GM21360 (cell line): ENCODE measurements around the gene JARID2.

ENCODE experiments used
- ATAC-seq: cut with Tn5 transposase; IDR thresholded peaks from one replicate; pipeline ENCODE4 v1.9.1; 2021; ENCODE audit warnings: mild to moderate bottlenecking, moderate library complexity; ENCODE audit not compliant: unreplicated experiment

The JARID2 gene

DNA sequence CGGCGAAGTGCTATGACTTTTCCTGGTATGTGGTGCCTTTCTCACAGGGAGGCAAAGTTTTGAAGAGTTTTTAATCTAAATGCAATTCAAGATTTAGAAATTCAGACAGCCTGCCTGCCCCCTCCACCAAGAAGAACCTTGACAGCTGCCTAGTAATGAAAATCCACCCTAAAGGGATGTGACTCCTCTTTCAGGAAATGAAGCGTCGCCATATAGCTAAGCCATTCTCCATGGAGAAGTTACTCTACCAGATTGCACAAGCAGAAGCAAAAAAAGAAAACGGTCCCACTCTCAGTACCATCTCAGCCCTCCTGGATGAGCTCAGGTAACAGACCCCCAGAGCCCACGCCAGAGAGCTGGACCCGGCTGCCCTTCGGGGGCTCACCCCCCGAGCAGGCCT is 266.9 kb downstream of the JARID2 start:
- no peak for ATAC-seq

DNA sequence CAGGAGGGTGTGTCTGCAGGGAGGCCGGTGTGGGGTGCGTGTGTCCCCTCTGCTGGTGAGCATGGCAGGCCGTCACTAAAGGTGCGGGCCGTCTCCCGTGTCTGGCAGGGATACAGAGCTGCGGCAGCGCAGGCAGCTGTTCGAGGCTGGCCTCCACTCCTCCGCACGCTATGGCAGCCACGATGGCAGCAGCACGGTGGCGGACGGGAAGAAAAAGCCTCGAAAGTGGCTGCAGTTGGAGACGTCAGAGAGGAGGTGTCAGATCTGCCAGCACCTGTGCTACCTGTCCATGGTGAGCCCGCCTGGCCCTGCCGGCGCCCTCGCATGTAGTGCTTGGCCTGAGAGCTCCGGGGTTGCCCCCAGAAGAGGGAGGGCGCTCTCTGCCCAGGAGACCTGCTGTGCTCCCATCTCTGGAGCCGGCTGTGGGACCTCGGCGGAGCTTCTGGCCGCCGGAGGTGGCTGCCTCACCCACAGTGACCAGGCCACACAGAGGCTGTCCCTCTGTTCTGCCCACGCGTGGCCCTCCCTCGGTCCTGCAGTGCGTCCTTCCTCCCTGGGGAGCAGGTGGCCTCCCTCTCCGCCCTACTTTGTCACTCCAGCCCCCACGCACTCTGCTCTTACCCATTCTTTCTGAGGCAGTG is 267.4 kb downstream of the JARID2 start:
- ATAC-seq = no peak

DNA sequence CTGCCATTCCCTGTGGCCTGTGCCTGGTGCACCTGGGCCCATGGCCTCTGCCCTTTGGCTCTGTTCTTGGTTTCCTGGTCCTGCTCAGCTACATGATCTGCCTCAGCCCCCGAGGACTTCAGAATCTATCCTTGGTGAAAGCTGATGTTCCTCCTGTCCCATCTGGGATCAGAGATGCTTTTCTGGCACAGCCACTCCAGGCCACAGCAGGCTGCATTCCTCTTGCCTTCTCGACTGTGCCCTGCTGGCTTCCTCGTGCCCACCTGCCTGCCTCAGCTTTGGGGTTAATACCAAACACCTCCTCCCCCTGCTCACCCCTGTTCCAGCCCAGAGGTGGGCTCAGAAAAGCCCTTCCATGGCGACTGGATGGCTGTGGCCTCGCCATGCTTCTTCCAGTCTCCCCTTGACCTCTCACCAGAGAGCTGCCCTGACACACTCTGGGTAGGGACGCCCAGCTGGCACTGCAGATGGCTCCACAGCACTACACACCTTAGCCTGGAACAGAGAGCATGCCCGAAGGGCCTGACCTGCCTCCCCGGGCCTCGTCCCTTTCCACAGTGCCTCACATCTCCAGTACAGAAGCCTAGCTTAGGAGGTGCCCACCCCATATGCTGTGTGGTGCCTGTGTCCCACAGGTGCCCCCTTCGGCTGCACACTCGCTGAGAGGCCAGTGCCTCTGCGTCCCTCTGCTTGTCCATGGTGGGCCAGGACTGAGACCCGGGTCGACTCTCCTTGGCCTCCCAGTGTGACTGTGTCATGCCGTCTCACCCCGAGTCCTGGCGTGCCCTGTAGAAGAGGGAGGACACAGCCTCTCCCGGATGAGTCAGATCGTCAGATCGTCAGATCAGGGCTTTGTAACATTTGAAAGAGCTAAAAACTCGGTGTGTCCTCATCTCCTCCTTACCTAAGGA is 268.2 kb downstream of the JARID2 start:
- no peak for ATAC-seq

DNA sequence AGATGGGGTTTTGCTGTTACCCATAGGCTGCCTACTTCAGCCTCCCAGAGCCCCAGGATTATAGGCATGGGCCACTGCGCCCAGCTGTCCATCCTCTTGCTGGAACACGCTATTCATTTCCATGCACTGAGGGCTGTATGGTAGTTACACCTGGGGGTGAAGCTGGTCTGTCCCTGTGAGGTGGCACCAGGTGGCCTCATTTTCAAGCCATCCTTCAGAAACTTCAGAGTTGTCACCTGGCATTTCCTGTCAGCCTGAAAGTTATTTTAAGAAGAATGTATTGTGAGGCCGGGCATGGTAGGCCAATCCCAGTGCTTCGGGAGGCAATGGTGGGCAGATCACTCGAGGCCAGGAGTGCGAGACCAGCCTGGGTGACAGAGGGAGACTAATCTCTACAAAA is 269.4 kb downstream of the JARID2 start:
- ATAC-seq = no peak

DNA sequence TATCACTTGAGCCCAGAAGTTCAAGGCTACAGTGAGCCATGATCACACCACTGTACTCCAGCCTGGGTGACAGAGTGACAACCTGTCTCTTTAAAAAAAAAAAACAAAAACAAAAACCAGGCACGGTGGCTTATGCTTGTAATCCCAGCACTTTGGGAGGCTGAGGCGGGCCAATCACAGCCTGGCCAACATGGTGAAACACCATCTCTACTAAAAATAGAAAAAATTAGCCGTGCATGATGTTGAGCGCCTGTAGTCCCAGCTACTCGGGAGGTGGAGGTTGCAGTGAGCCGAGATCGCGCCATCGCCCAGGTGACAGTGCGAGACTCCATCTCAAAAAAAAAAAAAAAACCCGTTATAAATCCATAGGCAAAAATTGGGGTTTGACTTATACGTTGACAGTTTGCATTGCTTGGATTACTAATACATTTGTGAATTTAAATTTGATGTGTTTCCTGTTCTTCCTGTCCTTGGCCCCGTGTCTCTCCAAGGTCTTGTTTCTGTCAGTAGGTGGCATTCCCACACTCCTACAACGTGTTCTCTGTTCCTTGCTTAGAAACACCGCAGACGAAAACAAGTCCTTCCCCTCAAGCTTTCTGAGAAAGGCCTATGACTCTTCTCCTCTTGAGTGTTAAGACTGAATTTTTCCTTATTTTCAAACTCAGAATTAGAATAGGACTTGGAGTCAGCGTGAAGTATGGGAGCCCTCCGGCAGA is 269.9 kb downstream of the JARID2 start:
- ATAC-seq = no peak

DNA sequence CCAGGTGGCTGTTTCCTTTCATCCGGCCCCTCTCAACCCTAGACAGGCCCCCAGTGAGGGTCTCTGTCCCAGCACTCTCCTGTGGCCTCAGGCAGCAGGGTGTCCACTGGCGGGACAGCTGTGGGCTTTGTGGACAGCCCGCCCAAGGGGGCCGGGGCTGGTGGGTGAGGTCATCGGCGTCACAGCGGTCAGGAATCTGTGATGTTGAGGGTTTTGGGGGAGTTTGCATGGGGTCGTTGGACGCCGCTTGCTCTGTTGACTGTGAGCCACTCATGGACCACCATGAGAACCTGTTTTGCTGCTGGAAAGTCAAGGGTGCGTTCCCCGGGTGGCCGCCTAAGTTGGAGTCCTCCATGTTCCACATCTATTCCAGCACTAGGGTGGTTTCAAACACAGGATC is 270.5 kb downstream of the JARID2 start:
- ATAC-seq = no peak

DNA sequence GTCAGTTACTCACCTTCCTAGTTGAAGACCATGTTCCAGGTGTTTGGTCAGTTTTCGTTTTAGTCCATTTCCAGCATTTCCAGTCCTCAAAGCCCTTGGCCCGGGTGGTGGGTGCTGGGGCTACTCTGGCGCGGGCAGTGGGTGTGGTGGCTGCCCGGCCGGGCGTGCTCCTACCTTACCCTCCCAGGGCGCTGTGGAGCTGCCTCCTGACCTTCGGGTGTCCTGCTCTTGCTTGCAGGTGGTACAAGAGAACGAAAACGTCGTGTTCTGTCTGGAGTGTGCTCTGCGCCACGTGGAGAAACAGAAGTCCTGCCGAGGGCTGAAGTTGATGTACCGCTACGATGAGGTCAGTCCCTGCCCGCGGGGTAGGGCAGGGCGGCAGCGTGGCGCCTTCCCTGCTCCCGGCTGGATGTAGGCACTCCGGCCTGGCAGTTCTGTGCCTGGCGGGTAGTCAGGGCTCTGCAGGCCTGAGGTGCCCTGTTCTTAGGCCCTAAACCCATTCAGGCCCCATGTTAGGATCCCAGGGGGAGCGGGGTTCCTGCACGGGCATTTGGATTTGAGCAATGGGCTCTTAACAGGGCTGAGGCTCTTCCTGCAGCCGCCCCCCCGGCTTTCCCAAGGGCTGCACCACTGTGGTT is 271.2 kb downstream of the JARID2 start:
- ATAC-seq = no peak

DNA sequence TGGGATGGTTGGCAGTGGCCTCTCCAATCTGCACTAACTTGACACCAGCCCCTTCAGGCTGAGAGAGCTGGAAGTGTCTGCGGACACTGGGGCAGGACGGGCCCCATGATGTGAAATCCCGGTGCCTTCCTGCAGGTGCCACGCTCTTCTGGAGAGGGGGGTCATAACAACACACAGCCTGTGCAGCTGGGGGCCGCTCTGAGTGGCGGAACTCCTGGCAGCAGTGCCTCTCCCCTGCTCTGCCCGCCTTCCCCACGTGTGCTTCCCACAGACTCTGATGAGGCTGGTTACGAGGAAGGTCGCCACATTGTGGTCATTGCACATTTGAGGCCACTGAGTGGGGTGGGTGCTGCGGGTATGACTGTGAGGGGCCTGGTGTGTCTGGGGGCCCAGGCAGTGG is 271.7 kb downstream of the JARID2 start:
- ATAC-seq = no peak

DNA sequence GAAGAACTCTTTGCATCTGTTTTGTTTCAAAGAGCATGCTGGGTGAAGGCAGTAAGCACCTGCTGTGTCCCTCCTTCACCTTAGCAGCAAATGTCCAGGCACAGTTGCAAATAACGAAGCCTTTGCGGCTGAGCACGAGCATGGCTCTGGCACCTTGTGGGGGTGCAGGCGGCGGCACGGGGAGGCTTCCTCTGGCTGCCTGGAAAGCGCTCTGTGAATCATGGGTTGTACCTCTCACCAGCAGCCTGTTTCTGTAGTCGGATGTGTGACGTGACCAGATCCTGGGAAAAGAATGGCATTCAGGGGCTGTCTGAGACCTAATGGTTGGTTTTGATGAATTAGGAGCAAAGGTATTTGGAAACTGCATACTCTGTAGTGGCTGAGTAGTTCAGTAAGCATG is 272.2 kb downstream of the JARID2 start:
- ATAC-seq = no peak

DNA sequence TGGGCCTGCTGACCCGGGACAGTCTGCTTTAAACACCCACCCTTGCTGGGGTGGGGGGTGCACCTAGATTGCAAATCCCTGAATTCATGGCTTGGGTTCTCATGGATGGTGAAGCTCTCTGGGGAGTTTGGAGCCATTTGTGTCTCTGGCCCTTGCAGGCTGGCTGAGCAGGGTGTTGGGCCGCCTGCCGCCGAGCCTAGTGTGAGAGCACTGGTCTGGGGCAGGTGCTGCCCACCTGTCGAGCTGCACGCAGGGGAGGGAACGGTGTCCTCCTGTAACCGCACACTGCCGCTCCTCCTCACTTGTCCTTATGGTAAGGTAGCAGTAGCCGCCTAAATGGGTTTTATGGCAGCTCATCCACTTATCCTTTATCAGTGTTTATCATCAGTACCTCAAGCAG is 273.0 kb downstream of the JARID2 start:
- no peak for ATAC-seq

DNA sequence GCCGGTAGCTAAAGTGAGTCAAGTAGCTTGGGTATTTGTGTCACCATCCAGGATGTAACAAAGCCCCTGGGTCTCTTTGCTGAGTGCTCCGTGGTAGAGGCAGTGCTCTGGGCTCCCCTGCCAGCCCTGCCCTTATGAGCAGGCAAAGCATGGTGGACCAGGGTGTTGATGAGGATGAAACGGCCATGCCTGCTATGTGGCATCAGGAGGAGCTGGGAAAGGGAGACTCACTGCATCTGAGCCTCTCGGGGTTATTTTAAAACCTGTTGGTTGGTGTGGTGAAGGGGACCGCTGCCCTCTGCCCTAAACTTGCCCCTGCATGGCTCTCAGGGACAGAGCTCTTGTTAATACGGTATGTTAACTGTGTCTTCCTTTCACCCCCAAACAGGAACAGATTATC is 273.8 kb downstream of the JARID2 start:
- no peak for ATAC-seq

DNA sequence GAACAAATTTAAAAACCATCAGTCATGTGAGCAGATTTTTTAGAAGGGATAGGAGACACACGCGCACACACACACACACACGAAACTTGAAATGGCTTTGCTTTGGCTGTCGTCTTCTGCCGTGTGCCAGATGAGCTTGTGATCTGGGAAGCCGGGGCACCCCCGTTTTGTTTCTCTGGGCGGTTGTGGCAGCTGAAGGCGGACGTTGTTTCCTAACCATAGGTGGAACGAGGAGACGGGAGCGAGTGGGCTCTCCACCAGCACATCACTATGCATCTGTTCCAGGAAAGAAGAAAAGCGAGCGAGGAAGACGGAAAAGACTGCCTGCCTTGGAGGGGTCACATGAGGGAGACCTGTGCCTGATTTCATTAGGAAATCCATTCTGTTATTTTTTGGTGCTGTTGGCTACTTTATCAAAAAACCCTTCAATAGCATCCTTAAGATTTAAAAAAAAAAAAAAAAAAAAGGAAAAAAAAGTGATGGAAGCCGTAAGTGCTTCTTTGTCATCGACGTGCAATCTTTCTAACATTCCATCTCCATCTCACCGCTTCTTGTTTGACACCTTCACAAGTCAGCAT is 274.8 kb downstream of the JARID2 start:
- ATAC-seq = no peak

DNA sequence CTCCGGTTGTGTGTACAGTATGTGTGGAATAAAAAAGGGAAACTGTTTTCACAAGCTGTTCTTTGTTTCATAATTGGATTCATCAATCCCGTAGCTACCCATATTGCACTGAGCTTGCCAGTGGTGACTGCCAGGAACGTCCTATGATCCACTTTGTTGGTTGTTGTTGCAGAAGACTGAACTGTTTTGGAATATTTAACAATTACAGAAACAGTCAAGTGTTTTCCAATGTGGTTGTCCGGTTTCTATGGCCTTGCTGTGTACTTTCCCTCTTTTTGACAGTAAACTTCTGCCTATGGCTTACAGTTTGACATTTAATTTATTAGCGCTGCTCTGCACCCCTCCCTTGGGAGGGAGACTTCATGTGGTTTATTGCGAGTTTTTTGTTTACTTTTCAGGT is 275.7 kb downstream of the JARID2 start:
- ATAC-seq = no peak

DNA sequence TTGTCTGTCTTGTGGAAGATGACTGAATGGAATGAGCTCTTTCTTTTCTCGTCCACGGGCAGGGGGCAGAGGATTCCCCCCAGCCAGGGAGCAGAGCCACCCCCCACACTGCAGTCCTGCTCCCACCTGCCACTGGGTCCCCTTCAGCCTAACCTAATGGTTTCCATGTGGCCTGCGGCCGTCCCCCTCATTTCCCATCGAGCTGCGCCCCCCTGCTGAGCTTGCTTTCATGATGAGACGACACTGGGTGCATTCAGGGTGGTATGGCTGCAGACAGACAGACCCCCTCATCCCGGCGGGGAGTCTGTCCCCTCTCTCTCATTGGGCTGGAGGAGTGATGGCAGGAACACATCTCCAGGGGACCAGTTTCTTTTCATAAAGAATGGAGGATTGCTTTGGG is 276.2 kb downstream of the JARID2 start:
- ATAC-seq = no peak

DNA sequence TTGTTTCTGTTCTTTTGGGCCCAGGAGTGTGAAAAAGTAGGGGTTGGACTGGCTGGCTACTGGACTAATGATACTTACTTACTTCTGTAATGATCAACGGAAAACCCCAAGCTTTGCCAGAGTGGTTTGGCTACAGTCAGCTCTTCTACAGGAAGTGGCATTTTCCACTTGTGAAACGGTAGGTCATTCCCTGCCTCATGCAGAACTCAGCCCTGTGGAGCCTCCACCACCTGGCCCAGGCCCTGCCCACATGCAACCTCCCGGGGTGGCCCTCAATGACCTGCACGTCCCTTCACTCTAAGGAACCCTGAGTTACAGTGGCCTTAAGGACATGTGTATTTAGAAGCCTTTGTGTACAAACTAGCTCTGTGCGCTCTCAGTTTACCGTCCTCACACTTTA is 276.6 kb downstream of the JARID2 start:
- no peak for ATAC-seq

DNA sequence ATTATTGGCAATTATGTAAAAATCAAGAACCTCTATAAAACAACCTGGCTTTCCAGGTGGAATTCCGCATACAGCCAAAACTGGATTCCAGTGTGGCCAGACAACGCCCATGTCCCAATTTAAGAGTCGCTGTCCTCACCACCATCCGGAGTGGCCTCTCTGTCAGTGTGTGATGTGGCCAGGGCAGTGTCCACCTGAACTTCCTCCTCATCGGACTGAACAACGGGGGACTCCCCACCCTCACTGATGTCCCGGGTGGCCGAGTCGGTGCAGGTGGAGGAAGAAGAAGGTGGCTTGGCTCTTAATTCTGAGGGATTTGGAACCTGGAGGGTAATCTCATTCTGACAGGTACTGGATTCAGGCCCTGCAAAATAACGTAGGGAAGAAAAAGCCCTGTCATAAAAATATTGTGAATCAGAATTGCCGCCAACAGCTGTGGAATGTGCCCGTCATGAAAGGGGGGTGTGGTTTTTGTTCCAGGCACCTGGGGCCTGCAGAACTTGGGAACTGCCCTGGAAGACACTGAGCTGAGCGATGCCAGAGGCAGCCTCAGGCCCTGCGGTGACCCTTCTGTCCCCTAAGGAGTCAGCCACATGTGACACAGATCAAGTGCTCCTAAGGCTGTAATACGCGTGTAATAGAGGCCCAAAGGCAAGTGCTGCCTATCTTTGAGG is 277.1 kb downstream of the JARID2 start:
- no peak for ATAC-seq

DNA sequence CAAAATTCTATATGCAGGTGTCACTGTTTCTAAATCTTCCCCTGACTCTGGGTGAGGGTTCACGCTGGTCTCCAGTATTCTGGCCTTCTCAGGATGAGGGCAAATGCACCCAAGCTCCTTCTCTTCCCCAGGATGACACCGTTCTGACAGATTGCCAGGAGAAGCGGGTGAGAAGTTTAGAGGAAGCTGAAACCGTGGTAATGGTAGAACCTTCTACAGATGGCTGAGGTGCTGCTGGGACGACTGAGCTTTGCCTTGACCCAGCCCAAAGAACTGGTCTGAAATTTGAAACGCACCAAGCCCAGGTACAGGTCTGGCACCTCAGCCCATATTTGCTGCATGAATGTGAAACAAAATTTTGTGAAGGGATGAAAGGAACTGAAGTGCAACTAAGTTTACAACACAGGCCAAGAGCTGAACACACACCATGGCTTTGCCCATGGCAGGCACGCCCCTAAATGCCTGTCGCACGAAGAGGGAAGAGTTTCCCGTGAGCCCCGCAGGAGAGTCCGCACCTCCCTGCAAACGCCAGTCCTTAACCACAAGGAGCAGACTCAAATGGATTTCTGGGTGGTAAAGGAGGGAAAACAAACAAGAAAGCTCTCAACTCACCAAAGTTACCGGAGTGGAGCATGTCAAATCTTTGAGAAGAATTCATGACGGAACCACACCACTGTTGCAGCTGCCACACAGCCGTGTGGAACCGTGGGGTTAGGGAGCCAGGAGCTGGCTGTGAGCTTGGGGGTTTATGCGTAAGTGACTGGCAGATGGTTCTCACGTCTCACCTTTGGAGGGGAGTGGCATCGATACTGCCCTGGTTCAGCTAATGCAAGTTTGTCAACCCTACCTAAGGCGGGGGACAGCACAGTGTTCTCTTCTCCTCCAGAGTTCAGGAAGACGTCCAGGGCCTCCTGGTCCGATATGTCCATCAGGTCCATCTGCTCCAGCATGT is 278.1 kb downstream of the JARID2 start:
- no peak for ATAC-seq

DNA sequence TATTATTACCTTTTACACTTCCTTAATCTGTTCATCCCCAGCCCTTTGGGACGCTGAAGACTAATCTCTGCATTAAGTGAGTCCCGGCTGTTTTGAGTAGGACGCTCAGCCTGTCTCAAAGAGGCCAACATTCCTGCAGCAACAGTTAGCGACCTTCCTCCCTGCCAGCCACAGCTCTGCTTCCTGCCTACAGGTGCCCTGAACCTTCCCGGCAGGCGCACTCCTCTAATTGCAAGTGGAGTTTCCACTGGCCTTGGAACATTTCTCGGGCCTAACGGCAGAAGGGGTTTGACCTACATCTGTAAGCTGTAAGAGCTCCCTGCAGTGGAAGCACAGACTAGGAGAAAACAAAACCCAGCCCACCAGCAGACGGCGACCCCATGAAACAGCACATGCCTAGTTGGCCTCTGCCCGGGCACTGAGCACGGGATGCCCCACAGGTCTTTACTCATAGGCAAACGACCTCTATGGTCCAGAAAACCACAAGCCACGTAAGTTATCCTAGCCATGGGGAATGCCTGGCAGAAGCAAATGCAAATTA is 279.1 kb downstream of the JARID2 start:
- ATAC-seq = no peak

DNA sequence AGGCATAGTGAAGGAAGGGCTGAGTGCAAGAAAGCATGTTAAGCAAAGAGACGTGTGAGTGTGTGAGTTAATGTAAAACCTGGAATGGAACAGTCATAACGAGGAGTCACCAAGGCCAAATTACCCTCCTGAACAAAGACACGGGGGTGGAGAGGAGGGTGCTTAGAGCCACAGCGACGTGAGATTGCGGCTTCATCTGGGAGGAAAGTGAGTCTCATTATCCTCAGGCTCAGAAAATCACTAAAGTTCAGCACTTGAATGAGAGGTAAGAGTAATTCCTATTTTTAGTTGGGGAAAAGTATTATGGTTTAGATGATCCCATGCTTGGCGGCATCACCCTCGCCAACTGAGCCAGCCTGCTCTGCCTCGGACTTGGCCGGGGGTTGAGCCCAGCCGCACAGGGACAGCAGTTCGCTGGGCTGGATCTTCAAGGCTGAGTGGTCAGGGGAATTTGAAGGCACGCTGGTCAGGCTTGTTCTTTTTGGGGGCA is 280.4 kb downstream of the JARID2 start:
- ATAC-seq = no peak
